ENCODE results near the gene ADARB2. TPM values are rescaled to one million over a fixed set of nuclear protein-coding genes. Genes with fewer than 3 reads are reported as not detected.

ADARB2 gene
- total RNA-seq, 1 donor from 2014 or later: 38.7 TPM

- H3K9me3 Mint-ChIP-seq (ENCODE audit: unreplicated experiment): no peaks in the 10 kb centered on the region
- DNase-seq (ENCODE audit: extremely low spot score, unreplicated experiment): no peak
- H3K27me3 Mint-ChIP-seq (ENCODE audit: unreplicated experiment): peaks cover 2% of the 10 kb centered on the region
- H3K4me3 Mint-ChIP-seq (ENCODE audit: unreplicated experiment): no peak overlapping the region
- peak overlapping the region; percentile 67 for H3K27ac Mint-ChIP-seq (ENCODE audit: unreplicated experiment)
- H3K36me3 Mint-ChIP-seq (ENCODE audit: unreplicated experiment): peaks cover 3% of the 10 kb centered on the region
- H3K4me1 Mint-ChIP-seq (ENCODE audit: unreplicated experiment): peaks cover 34% of the 10 kb centered on the region
- no peak for TF ChIP-seq CTCF (IDR thresholded peaks at IDR 0.05)
Observed at GRCh38 chr10:1242975-1243374, 494.4 kb downstream of the ADARB2 start.

GRCh38 chr10:1241973-1242935 is 495.1 kb downstream of the ADARB2 start:
- peaks cover 28% of the 10 kb centered on the region for H3K4me1 Mint-ChIP-seq (ENCODE audit: unreplicated experiment)
- H3K36me3 Mint-ChIP-seq (ENCODE audit: unreplicated experiment): peaks cover 3% of the 10 kb centered on the region
- TF ChIP-seq CTCF (IDR thresholded peaks at IDR 0.05): no peak
- no peak overlapping the region for H3K4me3 Mint-ChIP-seq (ENCODE audit: unreplicated experiment)
- no peaks in the 10 kb centered on the region for H3K9me3 Mint-ChIP-seq (ENCODE audit: unreplicated experiment)
- peaks cover 2% of the 10 kb centered on the region for H3K27me3 Mint-ChIP-seq (ENCODE audit: unreplicated experiment)
- no peak for DNase-seq (ENCODE audit: extremely low spot score, unreplicated experiment)
- peak overlapping the region; percentile 67 for H3K27ac Mint-ChIP-seq (ENCODE audit: unreplicated experiment)

DNA sequence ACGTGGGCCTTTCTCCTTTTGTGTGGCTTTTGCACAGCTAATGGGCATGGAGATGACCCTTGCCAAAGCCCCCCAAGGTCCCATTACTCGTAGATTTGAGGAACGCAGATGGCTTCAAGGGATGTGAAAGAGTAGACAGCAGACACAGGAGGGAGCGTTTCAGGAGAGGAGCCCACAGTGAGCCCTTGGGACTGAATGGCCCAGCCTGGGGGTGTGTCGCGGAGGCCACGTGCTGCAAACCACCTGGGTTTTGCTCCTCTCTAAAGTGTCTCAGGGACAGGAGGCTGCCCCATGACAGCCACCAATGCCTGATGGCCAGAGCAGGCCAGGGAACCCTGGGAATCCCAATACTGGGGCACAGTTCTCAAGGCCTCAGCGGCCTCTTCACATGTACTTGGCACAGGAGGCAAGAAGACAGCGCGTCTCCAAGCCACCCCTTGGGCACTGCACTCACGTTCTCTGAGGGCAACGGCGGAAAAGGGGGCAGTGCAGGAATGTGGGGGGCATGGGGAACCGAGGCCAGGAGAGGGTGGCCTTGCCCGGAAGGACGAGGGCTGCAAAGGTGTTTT is 495.9 kb downstream of the ADARB2 start:
- H3K9me3 Mint-ChIP-seq (ENCODE audit: unreplicated experiment): no peaks in the 10 kb centered on the region
- no peak overlapping the region for H3K4me3 Mint-ChIP-seq (ENCODE audit: unreplicated experiment)
- no peak for DNase-seq (ENCODE audit: extremely low spot score, unreplicated experiment)
- TF ChIP-seq CTCF (IDR thresholded peaks at IDR 0.05): no peak
- H3K4me1 Mint-ChIP-seq (ENCODE audit: unreplicated experiment): peaks cover 27% of the 10 kb centered on the region
- H3K36me3 Mint-ChIP-seq (ENCODE audit: unreplicated experiment): peaks cover 3% of the 10 kb centered on the region
- H3K27me3 Mint-ChIP-seq (ENCODE audit: unreplicated experiment): peaks cover 2% of the 10 kb centered on the region
- peak overlapping the region; percentile 100 for H3K27ac Mint-ChIP-seq (ENCODE audit: unreplicated experiment)

- Mint-ChIP-seq H3K9me3 (ENCODE audit: unreplicated experiment) (no peaks in the 10 kb centered on the region), H3K27ac (ENCODE audit: unreplicated experiment) (peak overlapping the region; percentile 100), H3K36me3 (ENCODE audit: unreplicated experiment) (peaks cover 3% of the 10 kb centered on the region), H3K4me3 (ENCODE audit: unreplicated experiment) (peak overlapping the region; percentile 91), H3K27me3 (ENCODE audit: unreplicated experiment) (peaks cover 2% of the 10 kb centered on the region), H3K4me1 (ENCODE audit: unreplicated experiment) (peaks cover 27% of the 10 kb centered on the region)
- DNase-seq (ENCODE audit: extremely low spot score, unreplicated experiment): peak; percentile 84
- no peak for TF ChIP-seq CTCF (IDR thresholded peaks at IDR 0.05)
Observed at GRCh38 chr10:1240341-1240775, 497.0 kb downstream of the ADARB2 start.

DNA sequence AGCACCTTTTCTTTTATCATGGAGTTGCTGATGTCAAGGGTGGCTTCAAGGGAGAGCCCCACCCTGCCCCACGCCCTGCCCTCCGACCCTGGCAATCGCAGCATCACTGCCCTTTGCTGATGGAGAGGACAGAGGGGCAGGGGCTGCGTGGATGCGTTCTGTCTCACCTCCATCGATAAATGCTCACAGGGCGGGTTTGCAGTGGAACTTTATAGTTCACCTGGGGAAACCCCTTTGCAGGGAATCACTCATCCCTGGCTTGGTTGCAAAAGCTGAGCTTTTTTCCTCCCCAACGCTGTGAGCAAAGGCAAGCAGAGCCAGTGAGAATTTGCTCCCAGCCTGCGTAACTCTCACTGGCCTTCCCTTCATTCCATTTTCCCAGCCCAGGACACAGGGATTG is 504.3 kb downstream of the ADARB2 start:
- Mint-ChIP-seq H3K27me3 (ENCODE audit: unreplicated experiment) (no peaks in the 10 kb centered on the region), H3K27ac (ENCODE audit: unreplicated experiment) (no peak overlapping the region), H3K4me1 (ENCODE audit: unreplicated experiment) (peaks cover 30% of the 10 kb centered on the region), H3K9me3 (ENCODE audit: unreplicated experiment) (no peaks in the 10 kb centered on the region), H3K36me3 (ENCODE audit: unreplicated experiment) (peaks cover 19% of the 10 kb centered on the region), H3K4me3 (ENCODE audit: unreplicated experiment) (no peak overlapping the region)
- no peak for DNase-seq (ENCODE audit: extremely low spot score, unreplicated experiment)
- no peak for TF ChIP-seq CTCF (IDR thresholded peaks at IDR 0.05)
